Astrocyte of the spinal cord (primary cell): ENCODE data around the gene RAD51.

Experiments
- DNase-seq: peaks from one replicate; pipeline ENCODE4 v3.0.0; 2011; ENCODE audit warnings: low read depth, low spot score
- H3K4me3 ChIP-seq: 2 replicates; pipeline ENCODE4 v1.5.1; 2011; ENCODE audit warnings: low read depth, mild to moderate bottlenecking, low read length, moderate library complexity
- CTCF ChIP-seq: IDR thresholded peaks from 2 replicates; pipeline ENCODE4 v1.5.1; 2012; ENCODE audit warnings: low read depth, mild to moderate bottlenecking, low read length, inconsistent platforms
- in situ Hi-C: cut with HindIII; loops from 2 replicates; pipeline ENCODE4 v1.10.0; 2017; ENCODE audit warnings: low sequenced_read_pairs

The RAD51 gene

GRCh38 chr15:40766194-40766815 is 71.3 kb downstream of the RAD51 start:
- no peak for TF ChIP-seq CTCF

GRCh38 chr15:40766906-40767837 is 72.2 kb downstream of the RAD51 start:
- DNase-seq, result peak; percentile 79
- in situ Hi-C loops, result no loop called here
- H3K4me3 ChIP-seq, result no peak overlapping the region
- no peak for TF ChIP-seq CTCF

More at GRCh38 chr15:40766194-40766815, 71.3 kb downstream of the RAD51 start:
- DNase-seq, result peak; percentile 29
- in situ Hi-C loops, result no loop called here
- no peak overlapping the region for H3K4me3 ChIP-seq

GRCh38 chr15:40767838-40768500 is 73.0 kb downstream of the RAD51 start:
- H3K4me3 ChIP-seq, result no peak overlapping the region
- no peak for TF ChIP-seq CTCF
- no peak for DNase-seq
- in situ Hi-C loops, result no loop called here

- H3K4me3 ChIP-seq, result no peak overlapping the region
- no peak for DNase-seq
- in situ Hi-C loops, result no loop called here
- TF ChIP-seq CTCF, result no peak
These were observed 73.7 kb downstream of the RAD51 start for GRCh38 chr15:40768521-40769273.

- TF ChIP-seq CTCF, result no peak
- in situ Hi-C loops, result no loop called here
- peak; percentile 62 for DNase-seq
- H3K4me3 ChIP-seq, result no peak within 1 kb of the TSS
These were observed 74.5 kb downstream of the RAD51 start, which contains the start of gene C15orf62 for GRCh38 chr15:40769274-40770146. C15orf62 (plus strand) TSS chr15:40769980; CDS start chr15:40770496, 516 bp downstream.
